ENCODE measurements around the gene LOXL1. TPM values are rescaled to one million over a fixed set of nuclear protein-coding genes. Genes with fewer than 3 reads are reported as not detected.
A peak's percentile ranks its signal among the peaks of the same experiment; 100 is the strongest.

The LOXL1 gene
- total RNA-seq, 1 donor from 2014 or later, result 67.2 TPM

- no peak for DNase-seq (ENCODE audit: low read depth)
- TF ChIP-seq CTCF (IDR thresholded peaks at IDR 0.05; ENCODE audit: insufficient read depth, low read length, poor library complexity, severe bottlenecking), result no peak
- Histone ChIP-seq H3K4me3 (ENCODE audit: low read depth, low read length) (no peak overlapping the region), H3K27me3 (ENCODE audit: control insufficient read depth, insufficient read depth, low read length) (no peaks in the 10 kb centered on the region), H3K36me3 (ENCODE audit: control insufficient read depth, insufficient read depth, low read length) (no peaks in the 10 kb centered on the region)
Measured at GRCh38 chr15:73923488-73924164, 2.6 kb upstream of the LOXL1 start.

- H3K27me3 ChIP-seq (ENCODE audit: control insufficient read depth, insufficient read depth, low read length), result no peaks in the 10 kb centered on the region
- DNase-seq (ENCODE audit: low read depth), result no peak
- H3K4me3 ChIP-seq (ENCODE audit: low read depth, low read length), result no peak overlapping the region
- no peak for TF ChIP-seq CTCF (IDR thresholded peaks at IDR 0.05; ENCODE audit: insufficient read depth, low read length, poor library complexity, severe bottlenecking)
- no peaks in the 10 kb centered on the region for H3K36me3 ChIP-seq (ENCODE audit: control insufficient read depth, insufficient read depth, low read length)
Measured at GRCh38 chr15:73924171-73924921, 1.9 kb upstream of the LOXL1 start.

GRCh38 chr15:73925848-73926218, 429 bp upstream of the LOXL1 start:
- H3K4me3 ChIP-seq (ENCODE audit: low read depth, low read length), result peak overlapping the region; percentile 61
- H3K27me3 ChIP-seq (ENCODE audit: control insufficient read depth, insufficient read depth, low read length), result no peaks in the 10 kb centered on the region
- no peak for DNase-seq (ENCODE audit: low read depth)
- TF ChIP-seq CTCF (IDR thresholded peaks at IDR 0.05; ENCODE audit: insufficient read depth, low read length, poor library complexity, severe bottlenecking), result no peak
- no peaks in the 10 kb centered on the region for H3K36me3 ChIP-seq (ENCODE audit: control insufficient read depth, insufficient read depth, low read length)

GRCh38 chr15:73927003-73927475, 777 bp downstream of the LOXL1 start:
- H3K36me3 ChIP-seq (ENCODE audit: control insufficient read depth, insufficient read depth, low read length), result no peaks in the 10 kb centered on the region
- DNase-seq (ENCODE audit: low read depth), result no peak
- peak overlapping the region; percentile 61 for H3K4me3 ChIP-seq (ENCODE audit: low read depth, low read length)
- no peak for TF ChIP-seq CTCF (IDR thresholded peaks at IDR 0.05; ENCODE audit: insufficient read depth, low read length, poor library complexity, severe bottlenecking)
- no peaks in the 10 kb centered on the region for H3K27me3 ChIP-seq (ENCODE audit: control insufficient read depth, insufficient read depth, low read length)

GRCh38 chr15:73927476-73928240, 1.4 kb downstream of the LOXL1 start:
- H3K4me3 ChIP-seq (ENCODE audit: low read depth, low read length), result peak overlapping the region; percentile 61
- no peaks in the 10 kb centered on the region for H3K27me3 ChIP-seq (ENCODE audit: control insufficient read depth, insufficient read depth, low read length)
- TF ChIP-seq CTCF (IDR thresholded peaks at IDR 0.05; ENCODE audit: insufficient read depth, low read length, poor library complexity, severe bottlenecking), result peak; percentile 81
- H3K36me3 ChIP-seq (ENCODE audit: control insufficient read depth, insufficient read depth, low read length), result no peaks in the 10 kb centered on the region
- DNase-seq (ENCODE audit: low read depth), result no peak
